GM12892 (cell line): Measurements from ENCODE around the gene ARHGAP15.

ENCODE experiments used
- POLR2A ChIP-seq: IDR thresholded peaks from 2 replicates; pipeline ENCODE4 v1.6.1; 2011; ENCODE audit warnings: low read depth, low read length, control low read depth
- POLR2AphosphoS5 ChIP-seq: IDR thresholded peaks from 2 replicates; pipeline ENCODE4 v1.6.1; 2011; ENCODE audit warnings: low read depth, low read length, control low read depth
- TAF1 ChIP-seq: IDR thresholded peaks from 2 replicates; pipeline ENCODE4 v1.6.1; 2011; ENCODE audit warnings: low read depth, mild to moderate bottlenecking, control low read depth, low read length, borderline replicate concordance

GRCh38 chr2:143615562-143615961, 486.3 kb downstream of the ARHGAP15 start:
- TF ChIP-seq POLR2AphosphoS5 (no peak), TAF1 (no peak), POLR2A (no peak)
